Measurements from ENCODE around the gene KLHL2. TPM values are rescaled to one million over a fixed set of nuclear protein-coding genes. Genes with fewer than 3 reads are reported as not detected.

The KLHL2 gene
- total RNA-seq, 4 donors from 2014 or later = 18.0 to 26.7 (median 23.8) TPM

DNA sequence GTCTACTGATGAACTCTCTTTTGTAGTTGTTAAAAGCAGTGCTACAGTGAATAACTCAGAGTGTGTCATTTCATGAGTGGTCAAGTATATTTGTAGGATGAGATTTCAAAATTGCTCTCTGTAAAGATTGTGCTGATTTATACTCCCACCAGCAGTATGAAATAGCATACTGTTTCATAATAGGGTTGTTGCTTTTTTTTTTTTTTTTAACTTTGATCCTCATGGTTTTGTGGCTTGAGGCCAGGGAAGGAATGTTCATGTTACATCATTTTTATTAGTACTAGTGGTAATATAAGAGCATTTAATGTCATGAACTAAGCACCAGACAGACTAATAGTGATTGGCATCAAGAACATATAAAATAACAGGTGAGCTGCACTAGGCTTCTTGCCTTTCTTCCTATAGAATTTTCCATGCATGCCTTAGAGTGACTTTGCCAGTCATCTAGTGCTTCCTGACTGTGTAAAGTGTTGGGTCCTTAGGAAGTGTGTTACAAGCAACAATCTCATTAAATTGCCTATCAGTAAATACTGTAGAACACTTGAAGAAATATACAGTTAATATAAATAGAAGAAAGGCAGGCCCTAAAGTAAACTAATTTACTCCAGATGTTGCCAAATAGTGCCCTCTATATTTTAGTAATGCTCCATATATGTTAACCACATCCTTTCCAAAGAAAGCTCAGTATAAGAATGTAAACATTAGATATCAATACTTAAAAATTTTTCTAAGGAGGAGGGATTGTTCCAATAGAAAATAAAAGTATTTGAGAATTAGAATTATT, 81.5 kb downstream of the KLHL2 start:
- Histone ChIP-seq H3K4me1 (peaks cover 0 to 12% (median 0%) of the 10 kb centered on the region in 4 donors), H3K36me3 (peaks cover 0 to 10% (median 0%) of the 10 kb centered on the region in 3 donors), H3K4me3 (no peak overlapping the region), H3K27me3 (no peaks in the 10 kb centered on the region), H3K9me3 (no peaks in the 10 kb centered on the region), H3K27ac (no peak overlapping the region)
- TF ChIP-seq POLR2A (IDR thresholded peaks at IDR 0.05) (no peak), EP300 (IDR thresholded peaks at IDR 0.05) (no peak)
- TF ChIP-seq, protein P1, sequence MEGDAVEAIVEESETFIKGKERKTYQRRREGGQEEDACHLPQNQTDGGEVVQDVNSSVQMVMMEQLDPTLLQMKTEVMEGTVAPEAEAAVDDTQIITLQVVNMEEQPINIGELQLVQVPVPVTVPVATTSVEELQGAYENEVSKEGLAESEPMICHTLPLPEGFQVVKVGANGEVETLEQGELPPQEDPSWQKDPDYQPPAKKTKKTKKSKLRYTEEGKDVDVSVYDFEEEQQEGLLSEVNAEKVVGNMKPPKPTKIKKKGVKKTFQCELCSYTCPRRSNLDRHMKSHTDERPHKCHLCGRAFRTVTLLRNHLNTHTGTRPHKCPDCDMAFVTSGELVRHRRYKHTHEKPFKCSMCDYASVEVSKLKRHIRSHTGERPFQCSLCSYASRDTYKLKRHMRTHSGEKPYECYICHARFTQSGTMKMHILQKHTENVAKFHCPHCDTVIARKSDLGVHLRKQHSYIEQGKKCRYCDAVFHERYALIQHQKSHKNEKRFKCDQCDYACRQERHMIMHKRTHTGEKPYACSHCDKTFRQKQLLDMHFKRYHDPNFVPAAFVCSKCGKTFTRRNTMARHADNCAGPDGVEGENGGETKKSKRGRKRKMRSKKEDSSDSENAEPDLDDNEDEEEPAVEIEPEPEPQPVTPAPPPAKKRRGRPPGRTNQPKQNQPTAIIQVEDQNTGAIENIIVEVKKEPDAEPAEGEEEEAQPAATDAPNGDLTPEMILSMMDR (IDR thresholded peaks at IDR 0.05) = no peak
- peak in 1 of 2 donors; percentile 41 for DNase-seq (ENCODE audit: low spot score in 2 of 2)

DNA sequence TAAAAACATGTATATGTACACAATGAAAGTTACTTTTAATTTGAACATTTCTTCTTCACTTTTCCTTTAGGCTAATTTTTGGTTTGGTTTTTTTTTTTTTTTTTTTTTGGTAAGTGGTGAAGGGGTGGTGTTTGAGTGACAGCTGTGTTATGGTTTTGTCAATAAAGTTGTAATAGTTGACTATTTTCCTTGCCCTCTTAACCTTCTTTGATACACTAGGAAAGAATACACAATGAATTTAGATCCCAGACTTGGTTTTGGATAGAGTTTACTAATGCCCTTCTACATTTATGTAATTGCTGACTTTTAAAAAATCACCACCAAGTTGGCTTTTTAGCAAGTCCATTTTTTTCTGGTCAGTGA, 82.0 kb downstream of the KLHL2 start:
- peaks cover 0 to 12% (median 0%) of the 10 kb centered on the region in 4 donors for H3K4me1 ChIP-seq
- H3K36me3 ChIP-seq = peaks cover 0 to 4% (median 0%) of the 10 kb centered on the region in 3 donors
- no peak overlapping the region for H3K27ac ChIP-seq
- H3K4me3 ChIP-seq = no peak overlapping the region
- TF ChIP-seq POLR2A (IDR thresholded peaks at IDR 0.05) = no peak
- TF ChIP-seq EP300 (IDR thresholded peaks at IDR 0.05) = no peak
- TF ChIP-seq, protein P1 (IDR thresholded peaks at IDR 0.05) = no peak
- H3K27me3 ChIP-seq = no peaks in the 10 kb centered on the region
- no peak for DNase-seq (ENCODE audit: low spot score in 2 of 2)
- H3K9me3 ChIP-seq = no peaks in the 10 kb centered on the region

DNA sequence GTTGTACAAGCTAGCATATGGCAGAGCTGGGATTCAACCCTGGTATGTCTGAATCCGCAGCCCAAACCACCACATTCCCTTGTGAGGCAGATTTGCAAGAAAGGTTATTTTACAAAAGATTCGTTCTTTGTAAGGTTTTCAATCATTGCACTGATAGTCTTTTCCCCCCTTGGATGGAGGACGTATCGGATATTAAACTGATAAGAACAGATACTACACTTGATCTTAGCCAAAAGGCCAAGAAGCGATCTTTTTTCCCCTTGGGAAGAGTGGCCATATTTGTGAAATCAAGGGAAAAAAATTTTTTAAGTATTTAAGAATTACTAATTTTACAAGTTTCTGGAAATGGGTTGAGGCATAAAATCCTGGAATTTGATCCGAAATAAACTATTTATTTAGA, 85.7 kb downstream of the KLHL2 start:
- no peak overlapping the region for H3K27ac ChIP-seq
- H3K4me1 ChIP-seq = peaks cover 0 to 11% (median 0%) of the 10 kb centered on the region in 4 donors
- H3K4me3 ChIP-seq = no peak overlapping the region
- no peaks in the 10 kb centered on the region for H3K27me3 ChIP-seq
- no peak for TF ChIP-seq POLR2A (IDR thresholded peaks at IDR 0.05)
- TF ChIP-seq, protein P1 (IDR thresholded peaks at IDR 0.05) = no peak
- TF ChIP-seq EP300 (IDR thresholded peaks at IDR 0.05) = no peak
- no peaks in the 10 kb centered on the region for H3K9me3 ChIP-seq
- peaks cover 0 to 8% (median 1%) of the 10 kb centered on the region in 3 donors for H3K36me3 ChIP-seq
- WGBS, 2 donors = 97% methylated on average over 6 of the region's 6 CpGs
- DNase-seq (ENCODE audit: low spot score in 2 of 2) = no peak

DNA sequence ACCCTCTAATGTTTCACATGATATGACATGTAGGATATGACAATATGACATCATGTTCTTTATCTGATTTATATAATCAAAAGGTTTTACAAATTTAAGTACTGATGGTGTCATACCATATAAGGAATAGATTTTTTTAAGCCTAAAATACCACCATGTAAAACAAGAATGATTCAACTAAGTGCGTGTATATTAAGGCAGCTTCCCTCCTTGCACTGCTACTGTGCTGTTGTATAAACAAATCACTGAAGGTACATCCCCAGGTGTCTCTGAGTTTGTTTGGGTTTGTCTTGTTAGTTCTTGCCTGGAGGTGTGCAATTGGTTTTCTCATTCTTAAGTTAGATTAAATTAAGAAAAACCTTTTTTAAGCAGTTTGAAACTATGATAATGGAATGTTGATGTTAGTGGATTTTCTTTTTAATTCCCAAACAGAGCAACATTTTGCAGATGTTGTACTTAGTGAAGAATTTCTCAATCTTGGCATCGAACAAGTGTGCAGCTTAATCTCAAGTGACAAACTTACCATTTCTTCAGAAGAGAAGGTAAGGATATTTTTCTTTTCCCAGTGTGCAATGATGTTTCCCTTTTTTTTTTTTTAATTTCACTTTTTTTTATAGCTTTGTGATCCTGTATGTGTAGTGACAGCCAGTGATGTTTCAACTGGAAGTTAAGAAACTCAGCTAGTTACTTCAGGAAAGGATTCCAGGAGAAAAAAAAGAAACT, 86.7 kb downstream of the KLHL2 start:
- Histone ChIP-seq H3K4me1 (peaks cover 0 to under 1% (median 0%) of the 10 kb centered on the region in 4 donors), H3K36me3 (peaks cover 0 to 18% (median 3%) of the 10 kb centered on the region in 3 donors), H3K27ac (no peak overlapping the region), H3K4me3 (no peak overlapping the region), H3K27me3 (no peaks in the 10 kb centered on the region), H3K9me3 (no peaks in the 10 kb centered on the region)
- WGBS, 2 donors = 69 to 74% methylated on average over 2 of the region's 2 CpGs
- TF ChIP-seq EP300 (IDR thresholded peaks at IDR 0.05) = no peak
- TF ChIP-seq, protein P1 (IDR thresholded peaks at IDR 0.05) = no peak
- TF ChIP-seq POLR2A (IDR thresholded peaks at IDR 0.05) = no peak
- no peak for DNase-seq (ENCODE audit: low spot score in 2 of 2)

DNA sequence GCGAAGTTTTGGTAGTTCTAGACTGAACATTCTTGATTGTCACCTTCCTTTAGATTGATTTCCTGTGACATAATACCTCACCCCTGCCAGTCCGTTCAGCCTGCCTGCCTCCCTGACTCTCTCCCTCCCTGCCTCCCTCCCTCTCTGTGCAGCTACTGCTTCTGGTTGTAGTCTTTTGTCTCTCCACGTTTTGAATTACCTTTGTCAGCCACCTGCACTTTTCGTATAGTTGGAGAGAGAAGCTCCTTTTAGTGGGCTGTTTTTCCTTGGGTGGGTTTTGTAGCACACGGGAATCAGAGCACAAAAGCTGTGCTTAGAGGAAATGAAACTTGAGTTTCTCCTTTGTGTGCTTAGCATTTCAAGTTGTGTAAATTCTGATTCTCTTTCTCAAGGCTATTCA, 87.5 kb downstream of the KLHL2 start:
- no peak for DNase-seq (ENCODE audit: low spot score in 2 of 2)
- WGBS, 2 donors = 49 to 57% methylated on average over 5 of the region's 5 CpGs
- H3K27ac ChIP-seq = no peak overlapping the region

More for the DNA sequence above, 87.5 kb downstream of the KLHL2 start:
- Histone ChIP-seq H3K4me1 (no peaks in the 10 kb centered on the region), H3K9me3 (no peaks in the 10 kb centered on the region), H3K27me3 (no peaks in the 10 kb centered on the region), H3K4me3 (no peak overlapping the region), H3K36me3 (peaks cover 0 to 25% (median 3%) of the 10 kb centered on the region in 3 donors)
- no peak for TF ChIP-seq EP300 (IDR thresholded peaks at IDR 0.05)
- TF ChIP-seq, protein P1 (IDR thresholded peaks at IDR 0.05) = no peak

Data from tibial nerve (tissue), 4 donors.